PFSK-1 (cell line): ENCODE results near the gene MAP3K6.

Experiments used
- FOXP2 ChIP-seq: optimal IDR thresholded peaks from 2 replicates; pipeline ENCODE3; 2011; ENCODE audit warnings: borderline replicate concordance, control low read depth, inconsistent platforms; ENCODE audit not compliant: insufficient read depth; ENCODE audit errors: extremely low read length, extremely low read depth
- POLR2AphosphoS5 ChIP-seq: IDR thresholded peaks from 2 replicates; pipeline ENCODE4 v1.6.1; 2012; ENCODE audit warnings: low read depth, mild to moderate bottlenecking, control low read depth, low read length, moderate library complexity
- SIN3A ChIP-seq: IDR thresholded peaks from 2 replicates; pipeline ENCODE4 v1.6.1; 2012; ENCODE audit warnings: mild to moderate bottlenecking, low read length, moderate library complexity, borderline replicate concordance; ENCODE audit not compliant: insufficient read depth
- TAF1 ChIP-seq: IDR thresholded peaks from 2 replicates; pipeline ENCODE4 v1.6.1; 2012; ENCODE audit warnings: low read length, control low read depth, borderline replicate concordance; ENCODE audit not compliant: insufficient read depth
- TF ChIP-seq, protein P1 (sequence below), 2 experiments: IDR thresholded peaks; 2 replicates each; pipeline versions ENCODE4 v1.6.1 to v1.8.0; 2011 to 2012; ENCODE audit warnings: low read depth in 2 of 2, low read length in 2 of 2, control low read depth in 1 of 2, inconsistent platforms in 1 of 2, mild to moderate bottlenecking in 1 of 2, moderate library complexity in 1 of 2; ENCODE audit not compliant: insufficient read depth in 1 of 2

The MAP3K6 gene

DNA sequence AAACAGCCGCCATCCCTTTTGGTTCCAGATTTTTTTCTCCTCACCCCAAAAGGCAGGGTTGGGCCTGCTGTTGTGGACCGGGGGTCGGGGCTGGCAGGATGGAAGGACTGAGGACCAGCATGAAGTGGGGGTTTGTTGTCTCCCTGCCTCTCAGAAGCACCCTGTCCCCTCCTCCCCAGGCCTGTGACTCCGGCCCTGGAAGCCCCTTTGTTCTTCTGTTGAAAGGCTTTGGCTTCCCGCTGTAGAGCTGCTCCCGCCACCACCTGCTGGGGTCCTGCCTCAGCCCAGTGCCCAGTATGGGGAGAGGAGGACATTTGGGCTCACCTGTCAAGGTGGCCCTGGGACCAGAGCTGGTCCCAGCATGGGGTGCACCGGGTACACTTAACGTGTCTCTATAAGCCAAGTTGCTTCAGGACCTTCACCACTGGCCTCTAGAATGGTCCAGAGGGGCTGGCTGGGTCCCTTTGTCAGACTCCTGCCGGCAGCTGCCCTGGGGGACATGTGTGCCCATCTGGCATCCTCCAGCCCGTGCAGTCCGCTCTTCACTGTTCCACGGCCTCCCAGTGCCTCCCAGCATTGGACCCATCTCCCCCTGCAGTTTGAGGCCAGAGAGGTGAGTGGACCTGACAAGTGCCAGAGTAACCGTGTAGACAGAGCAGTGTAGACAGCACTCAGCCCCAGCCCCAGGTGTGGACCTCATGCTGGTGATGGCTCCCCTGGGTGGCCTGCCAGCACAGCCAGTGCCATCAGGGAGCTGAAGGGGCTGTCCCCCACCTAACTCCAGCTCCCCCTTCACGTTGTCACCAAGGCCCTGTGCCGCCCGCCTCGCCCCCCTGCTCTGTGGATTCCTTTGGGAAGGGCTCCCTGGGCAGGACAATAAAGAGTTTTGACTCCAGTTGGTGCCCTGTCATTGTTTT lies 31.0 kb downstream of the MAP3K6 start:
- TF ChIP-seq FOXP2 (no peak), POLR2AphosphoS5 (no peak), SIN3A (no peak), TAF1 (no peak)
- TF ChIP-seq, protein P1, sequence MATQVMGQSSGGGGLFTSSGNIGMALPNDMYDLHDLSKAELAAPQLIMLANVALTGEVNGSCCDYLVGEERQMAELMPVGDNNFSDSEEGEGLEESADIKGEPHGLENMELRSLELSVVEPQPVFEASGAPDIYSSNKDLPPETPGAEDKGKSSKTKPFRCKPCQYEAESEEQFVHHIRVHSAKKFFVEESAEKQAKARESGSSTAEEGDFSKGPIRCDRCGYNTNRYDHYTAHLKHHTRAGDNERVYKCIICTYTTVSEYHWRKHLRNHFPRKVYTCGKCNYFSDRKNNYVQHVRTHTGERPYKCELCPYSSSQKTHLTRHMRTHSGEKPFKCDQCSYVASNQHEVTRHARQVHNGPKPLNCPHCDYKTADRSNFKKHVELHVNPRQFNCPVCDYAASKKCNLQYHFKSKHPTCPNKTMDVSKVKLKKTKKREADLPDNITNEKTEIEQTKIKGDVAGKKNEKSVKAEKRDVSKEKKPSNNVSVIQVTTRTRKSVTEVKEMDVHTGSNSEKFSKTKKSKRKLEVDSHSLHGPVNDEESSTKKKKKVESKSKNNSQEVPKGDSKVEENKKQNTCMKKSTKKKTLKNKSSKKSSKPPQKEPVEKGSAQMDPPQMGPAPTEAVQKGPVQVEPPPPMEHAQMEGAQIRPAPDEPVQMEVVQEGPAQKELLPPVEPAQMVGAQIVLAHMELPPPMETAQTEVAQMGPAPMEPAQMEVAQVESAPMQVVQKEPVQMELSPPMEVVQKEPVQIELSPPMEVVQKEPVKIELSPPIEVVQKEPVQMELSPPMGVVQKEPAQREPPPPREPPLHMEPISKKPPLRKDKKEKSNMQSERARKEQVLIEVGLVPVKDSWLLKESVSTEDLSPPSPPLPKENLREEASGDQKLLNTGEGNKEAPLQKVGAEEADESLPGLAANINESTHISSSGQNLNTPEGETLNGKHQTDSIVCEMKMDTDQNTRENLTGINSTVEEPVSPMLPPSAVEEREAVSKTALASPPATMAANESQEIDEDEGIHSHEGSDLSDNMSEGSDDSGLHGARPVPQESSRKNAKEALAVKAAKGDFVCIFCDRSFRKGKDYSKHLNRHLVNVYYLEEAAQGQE (IDR thresholded peaks at IDR 0.05; ENCODE audit: insufficient read depth in 1 of 2, low read depth in 2 of 2, low read length in 2 of 2): no peak

DNA sequence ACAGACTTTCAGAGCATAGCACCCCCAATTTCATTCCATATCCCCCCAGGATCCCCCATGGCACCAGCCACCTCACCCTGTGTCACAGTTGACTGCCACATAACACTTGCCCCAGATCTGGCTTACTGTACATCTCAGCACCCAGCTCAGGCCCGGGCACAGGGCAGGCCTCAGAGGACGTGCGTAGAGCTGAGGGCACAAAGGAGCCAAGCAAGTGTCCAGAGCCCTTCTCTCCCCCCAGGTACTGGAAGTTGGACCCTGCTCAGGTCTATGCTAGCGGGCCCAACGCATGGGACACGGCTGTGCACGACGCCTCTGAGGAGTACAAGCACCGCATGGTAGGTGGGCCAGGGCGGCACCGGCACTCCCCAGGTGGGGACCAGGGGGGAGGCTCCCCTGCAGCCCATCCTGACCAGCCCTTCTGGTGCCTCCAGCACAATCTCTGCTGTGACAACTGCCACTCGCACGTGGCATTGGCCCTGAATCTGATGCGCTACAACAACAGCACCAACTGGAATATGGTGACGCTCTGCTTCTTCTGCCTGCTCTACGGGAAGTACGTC lies 33.0 kb downstream of the MAP3K6 start:
- no peak for TF ChIP-seq FOXP2

DNA sequence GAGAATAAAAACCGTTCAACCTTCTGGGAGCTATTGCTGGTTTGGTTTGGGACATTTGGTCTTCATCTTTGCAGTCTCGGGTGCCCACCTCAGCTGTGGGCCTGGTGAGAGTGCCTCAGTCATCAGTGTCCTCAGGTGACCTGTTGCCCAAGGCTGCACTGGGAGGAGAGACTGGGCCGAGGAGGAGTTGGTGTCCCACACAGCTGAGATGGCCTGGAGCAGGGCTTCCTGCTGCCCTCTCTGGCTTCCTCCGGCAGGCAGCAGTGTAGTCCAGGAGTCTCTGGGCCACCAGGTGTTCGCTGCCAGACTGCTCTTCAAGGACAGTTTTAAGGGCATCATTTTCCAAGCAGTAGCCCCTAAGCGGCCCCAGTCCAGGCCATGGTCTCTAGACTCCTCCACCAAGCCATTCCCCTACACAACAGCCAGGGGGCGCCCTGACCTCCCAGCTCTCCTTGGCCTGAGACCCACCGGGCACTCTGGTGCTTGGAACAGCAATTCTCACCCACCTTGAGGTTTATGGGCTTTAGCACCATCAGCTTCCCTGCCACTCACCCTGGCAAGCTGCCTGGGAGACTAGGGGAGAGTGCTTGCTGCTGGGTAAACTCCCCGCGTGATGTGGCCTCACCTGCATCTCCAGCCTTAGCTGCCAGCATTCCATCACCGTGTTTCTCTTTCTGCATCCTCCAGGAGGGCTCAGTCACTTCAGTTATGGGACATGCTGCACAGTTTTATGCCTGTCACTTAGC lies 34.1 kb downstream of the MAP3K6 start:
- TF ChIP-seq TAF1 (no peak), FOXP2 (no peak), SIN3A (no peak), POLR2AphosphoS5 (no peak)
- TF ChIP-seq, protein P1 (IDR thresholded peaks at IDR 0.05; ENCODE audit: insufficient read depth in 1 of 2, low read depth in 2 of 2, low read length in 2 of 2): no peak

DNA sequence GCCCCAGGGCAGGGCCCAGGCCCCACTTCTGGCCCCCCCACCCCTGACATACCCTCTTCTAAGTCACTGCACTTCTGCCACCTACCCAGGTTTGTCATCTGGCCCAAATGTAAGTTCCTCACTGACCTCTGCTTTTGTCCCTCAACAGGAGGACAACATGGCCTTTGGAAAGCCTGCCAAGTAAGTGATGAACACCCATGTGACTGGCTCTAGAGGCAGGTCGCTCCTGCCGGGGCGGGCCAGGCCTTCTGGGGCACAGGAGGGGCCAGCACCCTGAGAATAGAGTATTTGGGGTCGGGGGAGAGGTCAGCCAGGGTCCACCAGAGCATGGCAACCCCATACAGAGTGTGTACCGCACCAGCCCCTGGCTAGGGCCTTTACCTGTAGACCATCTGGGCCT lies 34.8 kb downstream of the MAP3K6 start:
- TF ChIP-seq SIN3A: no peak

DNA sequence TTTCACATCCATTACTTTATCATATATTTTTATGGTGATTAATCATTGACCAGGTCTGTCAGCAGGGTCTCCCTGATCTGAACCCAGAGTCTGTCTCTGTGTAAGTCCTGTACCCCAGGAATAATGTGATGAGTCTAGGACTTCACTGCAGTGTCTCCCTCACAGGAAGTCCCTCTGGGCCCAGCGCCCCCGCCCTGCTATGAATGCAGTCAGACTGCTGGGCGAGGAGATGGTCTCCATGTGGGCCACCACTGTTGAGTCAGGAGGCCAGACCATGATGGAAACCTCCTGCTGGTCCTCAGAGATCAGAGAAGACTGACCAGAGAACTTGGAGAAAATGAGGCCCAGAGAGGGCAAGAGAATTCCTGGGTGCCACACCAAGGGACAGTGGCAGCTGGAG lies 35.3 kb downstream of the MAP3K6 start:
- no peak for TF ChIP-seq TAF1
- no peak for TF ChIP-seq SIN3A
- no peak for TF ChIP-seq POLR2AphosphoS5
- TF ChIP-seq, protein P1 (IDR thresholded peaks at IDR 0.05; ENCODE audit: insufficient read depth in 1 of 2, low read depth in 2 of 2, low read length in 2 of 2): no peak
- TF ChIP-seq FOXP2: no peak

DNA sequence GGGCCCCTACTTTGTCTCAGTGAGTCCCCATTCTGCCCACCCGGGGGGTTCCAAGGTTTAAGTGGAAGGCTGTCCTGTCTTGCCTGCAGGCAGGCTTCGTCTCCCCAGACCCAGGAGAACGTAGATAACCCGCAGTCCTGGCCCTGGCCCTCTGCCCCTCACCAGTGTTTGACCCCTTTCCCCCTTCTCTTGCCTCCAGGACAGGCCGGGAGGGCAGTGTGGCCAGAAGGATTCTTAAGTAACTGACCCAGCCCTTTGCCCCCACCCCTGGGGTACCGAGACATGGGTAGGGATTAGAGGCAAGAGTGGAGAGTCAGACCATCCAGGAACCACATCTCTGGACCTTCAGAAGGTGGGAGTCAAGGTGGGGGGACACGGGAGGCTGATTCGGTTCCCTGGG lies 36.0 kb downstream of the MAP3K6 start:
- TF ChIP-seq TAF1 (no peak), SIN3A (no peak), POLR2AphosphoS5 (no peak), FOXP2 (no peak)
- TF ChIP-seq, protein P1 (IDR thresholded peaks at IDR 0.05; ENCODE audit: insufficient read depth in 1 of 2, low read depth in 2 of 2, low read length in 2 of 2): no peak
